Smooth muscle cell (in vitro differentiated cells): ENCODE data around the gene FAM20A. TPM values are rescaled to one million over a fixed set of nuclear protein-coding genes. Genes with fewer than 3 reads are reported as not detected.

Source experiments
- DNase-seq: peaks from one replicate; lab custom pipeline; 2025; ENCODE audit not compliant: unreplicated experiment; lab: John Stamatoyannopoulos, UW
- H2AFZ ChIP-seq: fragments of 200-600 bp; sonication (generic); 2 replicates; pipeline ENCODE4 v1.6.0; 2016; ENCODE audit warnings: antibody characterized with exemption, low read depth, mild to moderate bottlenecking
- H3F3A ChIP-seq: fragments of 200-600 bp; sonication (generic); 2 replicates; pipeline ENCODE4 v1.6.0; 2017; ENCODE audit warnings: antibody characterized with exemption, low read depth
- H3K27ac ChIP-seq: fragments of 200-600 bp; sonication (generic); 2 replicates; pipeline ENCODE4 v1.5.1; 2016; ENCODE audit warnings: low read depth, mild to moderate bottlenecking
- H3K27me3 ChIP-seq: fragments of 200-600 bp; sonication (generic); 2 replicates; pipeline ENCODE4 v1.6.1; 2016; ENCODE audit warnings: low read depth, mild to moderate bottlenecking
- H3K36me3 ChIP-seq: fragments of 200-600 bp; sonication (generic); 2 replicates; pipeline ENCODE4 v1.5.1; 2016; ENCODE audit warnings: low read depth
- H3K4me1 ChIP-seq: fragments of 200-600 bp; sonication (generic); 2 replicates; pipeline ENCODE4 v1.5.1; 2016; ENCODE audit warnings: low read depth
- H3K4me2 ChIP-seq: fragments of 200-600 bp; sonication (generic); 2 replicates; pipeline ENCODE4 v1.6.0; 2016; ENCODE audit warnings: mild to moderate bottlenecking
- H3K4me3 ChIP-seq: fragments of 200-600 bp; sonication (generic); 2 replicates; pipeline ENCODE4 v1.5.1; 2016; ENCODE audit warnings: mild to moderate bottlenecking
- H3K79me2 ChIP-seq: fragments of 200-600 bp; sonication (generic); 2 replicates; pipeline ENCODE4 v1.6.0; 2016; ENCODE audit warnings: low read depth, mild to moderate bottlenecking
- H3K9ac ChIP-seq: fragments of 200-600 bp; sonication (generic); 2 replicates; pipeline ENCODE4 v1.6.0; 2016; ENCODE audit warnings: low read depth
- H3K9me3 ChIP-seq: fragments of 200-600 bp; sonication (generic); replicated peaks from 2 replicates; pipeline ENCODE4 v1.5.1; 2016; ENCODE audit warnings: low read depth
- H4K20me1 ChIP-seq: fragments of 200-600 bp; sonication (generic); 2 replicates; pipeline ENCODE4 v1.6.0; 2016; ENCODE audit warnings: low read depth
- WGBS: methylation state at CpG from one replicate; pipeline ENCODE4 v1.1.7; 2016; ENCODE audit warnings: low lambda C conversion rate; 5-methylcytosine and 5-hydroxymethylcytosine counted together
- polyA plus RNA-seq: library from polyadenylated mRNA; unstranded; fragments of >200 nt; fragmentation: Nextera tagmentation; extraction: Ambion mirVana; gene quantifications from 2 replicates; pipeline ENCODE4 v1.2.1, GENCODE V29; 2016
- total RNA-seq: library from RNA; depleted of rRNA; stranded (reverse); fragments of >200 nt; gene quantifications from 2 replicates; pipeline ENCODE4 v1.2.3, GENCODE V29; 2014
- TF ChIP-seq, protein P1 (sequence below): fragments of 200-600 bp; sonication (generic); IDR thresholded peaks from 2 replicates; pipeline ENCODE4 v1.5.1; 2017; ENCODE audit warnings: borderline replicate concordance, mild to moderate bottlenecking, antibody characterized with exemption; ENCODE audit not compliant: insufficient read depth, poor library complexity, severe bottlenecking

FAM20A gene
- total and polyA plus RNA-seq, 2 experiments from 2014 or later = 4.6 to 10.8 TPM

DNA sequence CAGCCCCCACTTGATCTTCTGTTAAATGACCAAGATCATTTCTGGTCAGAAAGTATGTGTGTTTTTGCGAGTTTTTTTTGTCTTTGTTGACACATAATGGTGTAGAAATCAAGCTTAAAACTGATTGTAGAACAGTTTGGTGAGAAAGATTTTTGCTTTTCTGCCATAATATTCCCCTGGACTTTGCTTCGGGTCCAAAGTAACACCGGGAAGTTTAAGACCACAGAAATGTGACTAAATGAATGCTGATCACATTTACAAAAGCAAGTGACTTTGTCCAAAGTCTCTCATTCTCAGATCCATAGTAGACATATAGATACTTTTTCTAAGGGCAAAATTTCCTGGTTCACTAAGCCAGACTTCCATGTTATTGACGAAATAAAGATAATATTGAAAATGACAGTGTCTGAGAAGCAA is 2.6 kb downstream of the FAM20A start:
- Histone ChIP-seq H2AFZ (no peak overlapping the region), H3K36me3 (no peaks in the 10 kb centered on the region), H3K27me3 (peaks cover 30% of the 10 kb centered on the region), H3K4me2 (peak overlapping the region; percentile 93), H3K4me1 (no peaks in the 10 kb centered on the region), H3K27ac (no peak overlapping the region), H4K20me1 (no peaks in the 10 kb centered on the region), H3K9ac (no peak overlapping the region), H3K4me3 (peak overlapping the region; percentile 80), H3K79me2 (no peaks in the 10 kb centered on the region), H3K9me3 (no peaks in the 10 kb centered on the region), H3F3A (peaks cover 5% of the 10 kb centered on the region)
- 69% methylated on average over 4 of the region's 4 CpGs for WGBS
- DNase-seq = no peak
- TF ChIP-seq, protein P1, sequence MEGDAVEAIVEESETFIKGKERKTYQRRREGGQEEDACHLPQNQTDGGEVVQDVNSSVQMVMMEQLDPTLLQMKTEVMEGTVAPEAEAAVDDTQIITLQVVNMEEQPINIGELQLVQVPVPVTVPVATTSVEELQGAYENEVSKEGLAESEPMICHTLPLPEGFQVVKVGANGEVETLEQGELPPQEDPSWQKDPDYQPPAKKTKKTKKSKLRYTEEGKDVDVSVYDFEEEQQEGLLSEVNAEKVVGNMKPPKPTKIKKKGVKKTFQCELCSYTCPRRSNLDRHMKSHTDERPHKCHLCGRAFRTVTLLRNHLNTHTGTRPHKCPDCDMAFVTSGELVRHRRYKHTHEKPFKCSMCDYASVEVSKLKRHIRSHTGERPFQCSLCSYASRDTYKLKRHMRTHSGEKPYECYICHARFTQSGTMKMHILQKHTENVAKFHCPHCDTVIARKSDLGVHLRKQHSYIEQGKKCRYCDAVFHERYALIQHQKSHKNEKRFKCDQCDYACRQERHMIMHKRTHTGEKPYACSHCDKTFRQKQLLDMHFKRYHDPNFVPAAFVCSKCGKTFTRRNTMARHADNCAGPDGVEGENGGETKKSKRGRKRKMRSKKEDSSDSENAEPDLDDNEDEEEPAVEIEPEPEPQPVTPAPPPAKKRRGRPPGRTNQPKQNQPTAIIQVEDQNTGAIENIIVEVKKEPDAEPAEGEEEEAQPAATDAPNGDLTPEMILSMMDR = no peak

DNA sequence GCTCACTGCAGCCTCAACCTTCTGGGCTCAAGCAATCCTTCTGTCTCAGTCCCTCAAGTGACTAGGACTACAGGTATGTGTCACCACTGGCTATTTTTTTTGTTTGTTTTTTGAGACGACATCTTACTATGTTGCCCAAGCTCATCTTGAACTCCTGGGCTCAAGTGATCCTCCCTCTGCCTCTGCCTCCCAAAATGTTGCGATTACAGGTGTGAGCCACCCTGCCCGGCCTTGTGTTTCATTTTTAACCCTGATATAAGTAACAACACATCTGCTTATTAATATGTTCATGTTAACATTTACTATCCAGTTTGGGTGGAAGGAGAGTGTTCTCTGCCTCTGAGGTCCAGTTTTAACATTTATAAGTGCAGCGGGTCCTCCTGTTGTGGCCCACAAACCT is 3.1 kb downstream of the FAM20A start:
- no peaks in the 10 kb centered on the region for H3K36me3 ChIP-seq
- H3K4me1 ChIP-seq = no peaks in the 10 kb centered on the region
- H3K4me3 ChIP-seq = peak overlapping the region; percentile 80
- no peaks in the 10 kb centered on the region for H3K9me3 ChIP-seq
- peaks cover 30% of the 10 kb centered on the region for H3K27me3 ChIP-seq
- H3K4me2 ChIP-seq = peak overlapping the region; percentile 93
- H2AFZ ChIP-seq = no peak overlapping the region
- H3K27ac ChIP-seq = no peak overlapping the region
- H3K79me2 ChIP-seq = no peaks in the 10 kb centered on the region
- DNase-seq = no peak
- 90% methylated on average over 4 of the region's 4 CpGs for WGBS
- H3K9ac ChIP-seq = no peak overlapping the region
- TF ChIP-seq, protein P1 = no peak
- peaks cover 5% of the 10 kb centered on the region for H3F3A ChIP-seq
- H4K20me1 ChIP-seq = no peaks in the 10 kb centered on the region

DNA sequence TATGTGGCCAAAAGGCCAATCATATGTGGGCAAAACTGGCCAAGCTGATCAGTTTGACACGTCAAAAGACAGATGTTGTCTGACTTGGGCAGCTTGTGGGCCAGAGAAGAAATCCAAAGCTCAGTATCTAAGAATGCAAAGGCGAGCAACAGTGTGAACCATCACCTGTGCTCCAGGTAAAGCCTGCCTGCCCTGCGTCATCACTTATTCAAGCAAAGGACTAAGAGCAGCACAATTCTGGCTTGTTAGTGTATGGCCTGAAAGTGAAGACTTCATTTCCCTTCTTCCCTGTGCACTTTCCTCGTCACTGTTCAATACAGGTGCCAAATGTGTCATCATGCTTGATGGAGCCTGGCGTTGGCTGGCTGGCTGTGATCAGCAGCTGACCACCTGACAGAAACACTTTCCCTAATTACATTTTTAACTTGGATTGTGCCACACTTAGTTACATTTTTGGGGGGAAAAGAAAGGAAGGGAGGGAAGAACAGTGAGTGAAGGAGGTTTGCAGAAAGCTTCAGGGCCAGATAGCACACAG is 4.7 kb downstream of the FAM20A start:
- no peak overlapping the region for H3K27ac ChIP-seq
- H3K9me3 ChIP-seq = no peaks in the 10 kb centered on the region
- H3K79me2 ChIP-seq = no peaks in the 10 kb centered on the region
- no peaks in the 10 kb centered on the region for H3K4me1 ChIP-seq
- H4K20me1 ChIP-seq = no peaks in the 10 kb centered on the region
- peaks cover 20% of the 10 kb centered on the region for H3K27me3 ChIP-seq
- H2AFZ ChIP-seq = no peak overlapping the region
- H3K36me3 ChIP-seq = no peaks in the 10 kb centered on the region
- 97% methylated on average over 5 of the region's 5 CpGs for WGBS
- H3K4me3 ChIP-seq = no peak overlapping the region
- TF ChIP-seq, protein P1 = no peak
- H3F3A ChIP-seq = no peaks in the 10 kb centered on the region
- no peak overlapping the region for H3K9ac ChIP-seq
- H3K4me2 ChIP-seq = no peak overlapping the region
- no peak for DNase-seq

DNA sequence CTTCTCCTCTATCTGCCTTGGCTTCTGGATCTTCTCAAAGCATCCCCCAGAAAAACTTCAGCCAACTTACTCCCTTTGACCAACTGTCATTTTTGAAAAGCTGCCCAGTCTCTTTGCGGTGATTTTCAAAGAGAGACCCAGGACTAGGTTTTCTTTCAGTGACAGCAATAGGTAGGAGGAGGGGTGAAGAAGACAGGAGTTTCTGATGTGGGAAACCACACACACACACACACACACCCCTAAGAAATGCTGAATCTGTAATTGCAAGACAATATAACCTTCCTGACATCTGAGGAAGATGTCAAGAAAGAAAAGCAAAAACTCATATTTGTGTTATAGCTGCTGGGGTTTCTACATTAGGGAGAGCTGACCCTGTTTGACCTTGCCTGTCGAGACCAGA is 5.2 kb downstream of the FAM20A start:
- Histone ChIP-seq H3K9me3 (no peaks in the 10 kb centered on the region), H3K27me3 (peaks cover 16% of the 10 kb centered on the region), H3K27ac (no peak overlapping the region), H3K9ac (no peak overlapping the region), H3F3A (no peaks in the 10 kb centered on the region), H4K20me1 (no peaks in the 10 kb centered on the region), H3K4me2 (no peak overlapping the region), H3K4me3 (no peak overlapping the region), H3K79me2 (no peaks in the 10 kb centered on the region), H2AFZ (no peak overlapping the region), H3K4me1 (no peaks in the 10 kb centered on the region), H3K36me3 (no peaks in the 10 kb centered on the region)
- DNase-seq = no peak
- TF ChIP-seq, protein P1 = no peak
- 87% methylated on average over 2 of the region's 2 CpGs for WGBS
